ENCODE measurements around the gene PPCDC. TPM values are rescaled to one million over a fixed set of nuclear protein-coding genes. Genes with fewer than 3 reads are reported as not detected.

PPCDC gene
- polyA plus RNA-seq, 1 of the 3 experiments (the other 2 are of a cell fraction) = 19.8 TPM

DNA sequence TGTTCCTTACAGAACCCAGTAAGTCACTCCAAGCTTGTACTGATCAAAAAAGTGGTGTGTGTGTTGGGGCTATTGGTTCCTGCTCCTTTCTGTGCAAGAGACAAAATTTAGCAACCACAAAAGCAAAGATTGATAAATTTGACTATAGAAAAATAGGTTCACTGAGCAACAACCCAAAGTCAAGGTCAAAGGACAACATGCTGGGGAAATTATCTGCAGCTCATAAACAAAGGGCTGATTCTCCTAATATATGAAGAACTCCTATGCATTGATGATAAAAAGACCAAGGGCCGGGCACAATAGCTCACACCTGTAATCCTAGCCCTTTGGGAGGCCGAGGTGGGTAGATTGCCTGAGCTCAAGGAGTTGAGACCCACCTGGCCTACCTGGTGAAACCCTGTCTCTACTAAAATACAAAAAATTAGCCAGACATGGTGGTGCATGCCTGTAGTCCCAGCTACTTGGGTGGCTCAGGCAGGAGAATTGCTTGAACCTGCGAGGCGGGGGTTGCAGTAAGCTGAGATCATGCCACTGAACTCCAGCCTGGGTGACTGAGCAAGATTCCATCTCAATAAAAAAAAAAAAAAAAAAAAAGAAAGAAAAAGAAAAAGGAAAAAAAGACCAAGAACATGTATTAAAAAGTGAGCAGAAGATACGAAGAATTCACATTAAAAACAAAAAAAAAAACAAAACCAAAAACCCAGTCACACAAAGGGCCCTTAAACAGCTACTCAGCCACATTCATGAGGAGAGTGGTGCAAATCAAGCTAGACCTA lies 29.8 kb downstream of the PPCDC start:
- H3K79me2 ChIP-seq (ENCODE audit: insufficient read depth) = no peaks in the 10 kb centered on the region
- POLR2A ChIA-PET = interaction anchor here (1.2 kb wide), 1 partner anchor 149 kb away, joined by 3 read pairs; the partner anchor contains the start of gene C15orf39
- 98% methylated on average over 5 of the region's 5 CpGs for WGBS (ENCODE audit: low lambda C conversion rate)

DNA sequence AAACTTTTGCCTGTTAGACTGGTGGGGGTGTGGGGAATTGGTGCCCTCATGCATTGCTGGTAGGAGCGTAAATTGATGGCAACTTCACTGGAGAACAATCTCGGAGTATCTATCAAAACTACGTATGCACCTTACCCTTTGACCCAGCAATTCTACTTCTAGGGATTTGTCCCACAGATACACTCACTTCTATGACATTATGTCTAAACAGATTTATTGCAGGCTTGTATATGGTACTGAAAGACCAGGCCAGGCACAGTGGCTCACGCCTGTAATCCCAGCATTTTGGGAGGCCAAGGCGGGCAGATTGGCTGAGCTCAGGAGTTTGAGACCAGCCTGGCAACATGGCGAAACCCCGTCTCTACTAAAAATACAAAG lies 30.3 kb downstream of the PPCDC start:
- H3F3A ChIP-seq (replicated peaks; ENCODE audit: insufficient read depth) = no peaks in the 10 kb centered on the region
- no peak overlapping the region for H2AFZ ChIP-seq (ENCODE audit: low read depth)
- ChIA-PET POLR2A (interaction anchor here (1.2 kb wide), 1 partner anchor 148 kb away, joined by 3 read pairs; the partner anchor contains the start of gene C15orf39), CTCF (interaction anchor here (0.9 to 1.1 kb wide), 2 partner anchors 11 to 25 kb away, joined by 3 read pairs; no protein-coding TSS in a partner anchor)
- no peak for DNase-seq
- H4K20me1 ChIP-seq (ENCODE audit: insufficient read depth) = no peaks in the 10 kb centered on the region
- peaks cover 0 to 22% of the 10 kb centered on the region in 2 experiments; a peak in 1 of 4 replicates for H3K4me1 ChIP-seq (ENCODE audit: control insufficient read depth in 1 of 2, insufficient read depth in 2 of 2, low read depth in 1 of 2, low read length in 1 of 2)
- no peak overlapping the region for H3K4me3 ChIP-seq (ENCODE audit: low read depth in 2 of 2, low read length in 1 of 2)
- WGBS (ENCODE audit: low lambda C conversion rate) = 96% methylated on average over 7 of the region's 7 CpGs
- H3K79me2 ChIP-seq (ENCODE audit: insufficient read depth) = no peaks in the 10 kb centered on the region
- no peak overlapping the region for H3K9ac ChIP-seq
- H3K4me2 ChIP-seq = no peak overlapping the region
- H3K9me2 ChIP-seq = no peaks in the 10 kb centered on the region
- H3K36me3 ChIP-seq (replicated peaks in 1 of 2; ENCODE audit: control insufficient read depth in 1 of 2, insufficient read depth in 2 of 2, low read length in 1 of 2) = no peaks in the 10 kb centered on the region
- no peaks in the 10 kb centered on the region for H3K27me3 ChIP-seq (ENCODE audit: insufficient read depth)
- TF ChIP-seq TEAD4 (IDR thresholded peaks at IDR 0.05; ENCODE audit: borderline replicate concordance, insufficient read depth) = no peak
- TF ChIP-seq SMC3 (IDR thresholded peaks at IDR 0.05; ENCODE audit: low read depth, low read length) = no peak
- TF ChIP-seq RFX5 (IDR thresholded peaks at IDR 0.05; ENCODE audit: low read length) = no peak
- no peak for TF ChIP-seq RAD21 (IDR thresholded peaks at IDR 0.05; ENCODE audit: low read length)
- TF ChIP-seq FOXJ3 (CRISPR knock-in tag; IDR thresholded peaks at IDR 0.05) = no peak
- TF ChIP-seq, protein P1, sequence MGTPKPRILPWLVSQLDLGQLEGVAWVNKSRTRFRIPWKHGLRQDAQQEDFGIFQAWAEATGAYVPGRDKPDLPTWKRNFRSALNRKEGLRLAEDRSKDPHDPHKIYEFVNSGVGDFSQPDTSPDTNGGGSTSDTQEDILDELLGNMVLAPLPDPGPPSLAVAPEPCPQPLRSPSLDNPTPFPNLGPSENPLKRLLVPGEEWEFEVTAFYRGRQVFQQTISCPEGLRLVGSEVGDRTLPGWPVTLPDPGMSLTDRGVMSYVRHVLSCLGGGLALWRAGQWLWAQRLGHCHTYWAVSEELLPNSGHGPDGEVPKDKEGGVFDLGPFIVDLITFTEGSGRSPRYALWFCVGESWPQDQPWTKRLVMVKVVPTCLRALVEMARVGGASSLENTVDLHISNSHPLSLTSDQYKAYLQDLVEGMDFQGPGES (IDR thresholded peaks at IDR 0.05; ENCODE audit: low read depth, low read length) = no peak
- no peak for TF ChIP-seq GABPA (IDR thresholded peaks at IDR 0.05; ENCODE audit: low read depth)
- TF ChIP-seq JUND (IDR thresholded peaks at IDR 0.05) = no peak
- no peak for TF ChIP-seq SIN3A (IDR thresholded peaks at IDR 0.05; ENCODE audit: borderline replicate concordance, low read depth, low read length)
- TF ChIP-seq TAF1 (IDR thresholded peaks at IDR 0.05; ENCODE audit: borderline replicate concordance, low read depth, low read length) = no peak
- no peaks in the 10 kb centered on the region for H3K9me3 ChIP-seq
- H3K27ac ChIP-seq (ENCODE audit: low read depth in 2 of 2, low read length in 1 of 2) = no peak overlapping the region

More for the DNA sequence above, 29.8 kb downstream of the PPCDC start:
- Histone ChIP-seq H3K9me3 (no peaks in the 10 kb centered on the region), H2AFZ (ENCODE audit: low read depth) (no peak overlapping the region), H4K20me1 (ENCODE audit: insufficient read depth) (no peaks in the 10 kb centered on the region), H3K4me3 (ENCODE audit: low read depth in 2 of 2, low read length in 1 of 2) (no peak overlapping the region), H3K27me3 (ENCODE audit: insufficient read depth) (no peaks in the 10 kb centered on the region), H3K4me2 (no peak overlapping the region), H3K9me2 (no peaks in the 10 kb centered on the region), H3K4me1 (ENCODE audit: control insufficient read depth in 1 of 2, insufficient read depth in 2 of 2, low read depth in 1 of 2, low read length in 1 of 2) (peaks cover 0 to 28% of the 10 kb centered on the region in 2 experiments; a peak in 1 of 4 replicates), H3K36me3 (replicated peaks in 1 of 2; ENCODE audit: control insufficient read depth in 1 of 2, insufficient read depth in 2 of 2, low read length in 1 of 2) (no peaks in the 10 kb centered on the region), H3F3A (replicated peaks; ENCODE audit: insufficient read depth) (no peaks in the 10 kb centered on the region), H3K9ac (no peak overlapping the region), H3K27ac (ENCODE audit: low read depth in 2 of 2, low read length in 1 of 2) (no peak overlapping the region)
- CTCF ChIA-PET = interaction anchor here (0.8 to 0.9 kb wide), 2 partner anchors 10 to 151 kb away, joined by 3 read pairs; no protein-coding TSS in a partner anchor
- TF ChIP-seq SMC3 (IDR thresholded peaks at IDR 0.05; ENCODE audit: low read depth, low read length) (no peak), YY1 (IDR thresholded peaks at IDR 0.05; ENCODE audit: low read depth) (no peak), TAF1 (IDR thresholded peaks at IDR 0.05; ENCODE audit: borderline replicate concordance, low read depth, low read length) (no peak), RCOR1 (IDR thresholded peaks at IDR 0.05; ENCODE audit: low read length) (no peak), NFIC (IDR thresholded peaks at IDR 0.05; ENCODE audit: borderline replicate concordance) (no peak), POLR2AphosphoS5 (IDR thresholded peaks at IDR 0.05; ENCODE audit: low read depth, low read length) (no peak), FOXM1 (IDR thresholded peaks at IDR 0.05; ENCODE audit: low read depth) (no peak), FOXJ3 (CRISPR knock-in tag; IDR thresholded peaks at IDR 0.05) (no peak)
- TF ChIP-seq, protein P2, sequence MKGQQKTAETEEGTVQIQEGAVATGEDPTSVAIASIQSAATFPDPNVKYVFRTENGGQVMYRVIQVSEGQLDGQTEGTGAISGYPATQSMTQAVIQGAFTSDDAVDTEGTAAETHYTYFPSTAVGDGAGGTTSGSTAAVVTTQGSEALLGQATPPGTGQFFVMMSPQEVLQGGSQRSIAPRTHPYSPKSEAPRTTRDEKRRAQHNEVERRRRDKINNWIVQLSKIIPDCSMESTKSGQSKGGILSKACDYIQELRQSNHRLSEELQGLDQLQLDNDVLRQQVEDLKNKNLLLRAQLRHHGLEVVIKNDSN (IDR thresholded peaks at IDR 0.05; ENCODE audit: borderline replicate concordance, low read depth) = no peak
- TF ChIP-seq, protein P3, sequence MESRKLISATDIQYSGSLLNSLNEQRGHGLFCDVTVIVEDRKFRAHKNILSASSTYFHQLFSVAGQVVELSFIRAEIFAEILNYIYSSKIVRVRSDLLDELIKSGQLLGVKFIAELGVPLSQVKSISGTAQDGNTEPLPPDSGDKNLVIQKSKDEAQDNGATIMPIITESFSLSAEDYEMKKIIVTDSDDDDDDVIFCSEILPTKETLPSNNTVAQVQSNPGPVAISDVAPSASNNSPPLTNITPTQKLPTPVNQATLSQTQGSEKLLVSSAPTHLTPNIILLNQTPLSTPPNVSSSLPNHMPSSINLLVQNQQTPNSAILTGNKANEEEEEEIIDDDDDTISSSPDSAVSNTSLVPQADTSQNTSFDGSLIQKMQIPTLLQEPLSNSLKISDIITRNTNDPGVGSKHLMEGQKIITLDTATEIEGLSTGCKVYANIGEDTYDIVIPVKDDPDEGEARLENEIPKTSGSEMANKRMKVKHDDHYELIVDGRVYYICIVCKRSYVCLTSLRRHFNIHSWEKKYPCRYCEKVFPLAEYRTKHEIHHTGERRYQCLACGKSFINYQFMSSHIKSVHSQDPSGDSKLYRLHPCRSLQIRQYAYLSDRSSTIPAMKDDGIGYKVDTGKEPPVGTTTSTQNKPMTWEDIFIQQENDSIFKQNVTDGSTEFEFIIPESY (IDR thresholded peaks at IDR 0.05; ENCODE audit: borderline replicate concordance, low read depth) = no peak
- TF ChIP-seq, protein P4, sequence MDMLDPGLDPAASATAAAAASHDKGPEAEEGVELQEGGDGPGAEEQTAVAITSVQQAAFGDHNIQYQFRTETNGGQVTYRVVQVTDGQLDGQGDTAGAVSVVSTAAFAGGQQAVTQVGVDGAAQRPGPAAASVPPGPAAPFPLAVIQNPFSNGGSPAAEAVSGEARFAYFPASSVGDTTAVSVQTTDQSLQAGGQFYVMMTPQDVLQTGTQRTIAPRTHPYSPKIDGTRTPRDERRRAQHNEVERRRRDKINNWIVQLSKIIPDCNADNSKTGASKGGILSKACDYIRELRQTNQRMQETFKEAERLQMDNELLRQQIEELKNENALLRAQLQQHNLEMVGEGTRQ (IDR thresholded peaks at IDR 0.05; ENCODE audit: borderline replicate concordance, low read depth, low read length) = no peak
- DNase-seq = no peak
